Memory B cell (primary cell): ENCODE results near the gene ZBTB1.

Source experiments
- ATAC-seq: fragments of 150-1000 bp; cut with Tn5 transposase; 2 replicates; pipeline ENCODE4 v1.10.0; 2021; ENCODE audit warnings: low read depth, mild to moderate bottlenecking, moderate library complexity
- DNase-seq, 2 donors: peaks; one replicate each; pipeline ENCODE4 v3.0.0; 2022; ENCODE audit warnings: low spot score in 2 of 2
- H3K27ac Mint-ChIP-seq: one replicate; pipeline ENCODE4 v1.8.0; 2022; ENCODE audit warnings: mild to moderate bottlenecking, moderate library complexity, mixed read lengths
- H3K27me3 Mint-ChIP-seq: one replicate; pipeline ENCODE4 v1.8.0; 2022; ENCODE audit warnings: mixed read lengths
- H3K36me3 Mint-ChIP-seq: one replicate; pipeline ENCODE4 v1.8.0; 2022; ENCODE audit warnings: mild to moderate bottlenecking, mixed read lengths
- H3K4me1 Mint-ChIP-seq: one replicate; pipeline ENCODE4 v1.8.0; 2022; ENCODE audit warnings: mixed read lengths
- H3K4me3 Mint-ChIP-seq: one replicate; pipeline ENCODE4 v1.8.0; 2022; ENCODE audit warnings: mild to moderate bottlenecking, moderate library complexity, mixed read lengths
- H3K9me3 Mint-ChIP-seq: one replicate; pipeline ENCODE4 v1.8.0; 2022; ENCODE audit warnings: mixed read lengths

ZBTB1 gene

DNA sequence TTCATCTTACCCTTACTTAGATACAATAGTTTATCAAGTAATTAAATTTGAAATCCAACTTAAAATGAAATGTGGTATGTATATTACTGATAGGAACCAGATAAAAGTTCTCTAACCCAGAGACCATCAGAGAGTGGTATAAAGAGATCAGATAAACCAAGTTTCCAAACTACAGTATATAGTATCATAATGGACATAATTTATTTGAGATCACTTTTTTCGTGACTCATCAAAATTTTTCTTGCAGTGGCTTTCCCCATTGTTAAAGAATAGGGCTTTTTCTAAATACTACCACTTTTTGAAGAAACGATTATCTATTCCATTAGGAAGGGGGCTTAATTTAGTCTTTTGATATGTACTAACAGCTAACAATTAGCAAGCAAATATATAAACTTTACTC is 20.8 kb downstream of the ZBTB1 start:
- H3K9me3 Mint-ChIP-seq = no peaks in the 10 kb centered on the region
- DNase-seq (no peak), ATAC-seq (no peak)
- H3K4me3 Mint-ChIP-seq = no peak overlapping the region
- H3K27ac Mint-ChIP-seq = no peak overlapping the region
- H3K27me3 Mint-ChIP-seq = no peaks in the 10 kb centered on the region
- H3K36me3 Mint-ChIP-seq = peaks cover 7% of the 10 kb centered on the region
- peaks cover 2% of the 10 kb centered on the region for H3K4me1 Mint-ChIP-seq

DNA sequence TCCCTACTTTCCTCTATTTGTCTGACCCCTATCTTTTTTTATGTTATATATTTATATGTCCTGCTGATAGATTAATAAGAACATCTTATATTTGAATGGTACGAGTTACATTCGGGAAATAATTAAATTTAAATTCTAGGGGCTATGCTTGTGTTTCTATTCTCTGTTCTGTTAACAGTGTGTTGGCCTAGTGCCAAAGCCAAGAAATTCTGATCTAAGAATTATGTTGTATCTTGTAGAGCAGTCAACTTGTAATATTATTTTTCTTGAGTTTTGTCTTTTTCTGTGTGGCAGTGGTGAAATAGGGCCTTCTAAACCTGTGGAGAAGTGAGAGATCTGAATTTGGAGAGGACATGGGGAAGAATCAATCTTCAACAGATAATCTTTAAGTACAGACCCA is 27.0 kb downstream of the ZBTB1 start:
- no peak overlapping the region for H3K27ac Mint-ChIP-seq
- no peak for ATAC-seq
- DNase-seq = no peak
- peaks cover 5% of the 10 kb centered on the region for H3K36me3 Mint-ChIP-seq
- no peak overlapping the region for H3K4me3 Mint-ChIP-seq
- H3K4me1 Mint-ChIP-seq = peaks cover 2% of the 10 kb centered on the region
- no peaks in the 10 kb centered on the region for H3K27me3 Mint-ChIP-seq
- no peaks in the 10 kb centered on the region for H3K9me3 Mint-ChIP-seq

GRCh38 chr14:64536488-64537245 is 32.1 kb downstream of the ZBTB1 start:
- ATAC-seq = no peak
- no peak for DNase-seq
- no peak overlapping the region for H3K27ac Mint-ChIP-seq
- peaks cover 1% of the 10 kb centered on the region for H3K9me3 Mint-ChIP-seq
- H3K4me1 Mint-ChIP-seq = peaks cover 10% of the 10 kb centered on the region
- no peaks in the 10 kb centered on the region for H3K27me3 Mint-ChIP-seq
- H3K36me3 Mint-ChIP-seq = peaks cover 4% of the 10 kb centered on the region
- no peak overlapping the region for H3K4me3 Mint-ChIP-seq

DNA sequence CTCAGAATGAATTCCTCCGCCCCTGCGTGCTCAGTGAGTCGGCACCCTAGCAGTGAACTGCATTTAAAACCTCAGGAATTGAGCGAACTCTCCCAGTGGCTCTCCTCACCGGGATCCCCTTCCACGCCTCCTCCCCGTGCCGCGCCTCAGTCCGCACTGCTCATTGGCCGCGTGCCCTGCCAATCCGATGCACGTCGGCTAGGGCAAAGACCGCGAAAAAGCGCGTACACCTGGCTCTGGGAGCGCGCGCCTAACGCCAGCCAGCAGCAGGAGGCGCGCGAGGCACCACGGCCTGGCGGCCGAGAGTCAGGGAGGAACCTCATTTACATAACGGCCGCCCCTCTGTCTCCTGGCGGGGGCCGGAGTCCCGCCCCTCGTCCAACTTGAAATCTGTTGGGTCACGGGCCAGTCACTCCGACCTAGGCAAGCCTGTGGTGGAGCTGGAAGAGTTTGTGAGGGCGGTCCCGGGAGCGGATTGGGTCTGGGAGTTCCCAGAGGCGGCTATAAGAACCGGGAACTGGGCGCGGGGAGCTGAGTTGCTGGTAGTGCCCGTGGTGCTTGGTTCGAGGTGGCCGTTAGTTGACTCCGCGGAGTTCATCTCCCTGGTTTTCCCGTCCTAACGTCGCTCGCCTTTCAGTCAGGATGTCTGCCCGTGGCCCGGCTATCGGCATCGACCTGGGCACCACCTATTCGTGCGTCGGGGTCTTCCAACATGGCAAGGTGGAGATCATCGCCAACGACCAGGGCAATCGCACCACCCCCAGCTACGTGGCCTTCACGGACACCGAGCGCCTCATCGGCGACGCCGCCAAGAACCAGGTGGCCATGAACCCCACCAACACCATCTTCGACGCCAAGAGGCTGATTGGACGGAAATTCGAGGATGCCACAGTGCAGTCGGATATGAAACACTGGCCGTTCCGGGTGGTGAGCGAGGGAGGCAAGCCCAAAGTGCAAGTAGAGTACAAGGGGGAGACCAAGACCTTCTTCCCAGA is 35.9 kb downstream of the ZBTB1 start, which contains the start of gene HSPA2:
TSS of gene HSPA2 (plus strand) at position 534 of the 995 bp plus-strand sequence. CDS start at position 643, 109 bp downstream.
- H3K4me3 Mint-ChIP-seq = peak within 1 kb of the TSS; percentile 97
- peaks cover 1% of the 10 kb centered on the region for H3K9me3 Mint-ChIP-seq
- H3K36me3 Mint-ChIP-seq = peaks cover 4% of the 10 kb centered on the region
- DNase-seq (peak; percentile 91 to 92), ATAC-seq (peak; percentile 87)
- H3K27ac Mint-ChIP-seq = peak within 1 kb of the TSS; percentile 92
- peaks cover 14% of the 10 kb centered on the region for H3K4me1 Mint-ChIP-seq
- no peaks in the 10 kb centered on the region for H3K27me3 Mint-ChIP-seq

DNA sequence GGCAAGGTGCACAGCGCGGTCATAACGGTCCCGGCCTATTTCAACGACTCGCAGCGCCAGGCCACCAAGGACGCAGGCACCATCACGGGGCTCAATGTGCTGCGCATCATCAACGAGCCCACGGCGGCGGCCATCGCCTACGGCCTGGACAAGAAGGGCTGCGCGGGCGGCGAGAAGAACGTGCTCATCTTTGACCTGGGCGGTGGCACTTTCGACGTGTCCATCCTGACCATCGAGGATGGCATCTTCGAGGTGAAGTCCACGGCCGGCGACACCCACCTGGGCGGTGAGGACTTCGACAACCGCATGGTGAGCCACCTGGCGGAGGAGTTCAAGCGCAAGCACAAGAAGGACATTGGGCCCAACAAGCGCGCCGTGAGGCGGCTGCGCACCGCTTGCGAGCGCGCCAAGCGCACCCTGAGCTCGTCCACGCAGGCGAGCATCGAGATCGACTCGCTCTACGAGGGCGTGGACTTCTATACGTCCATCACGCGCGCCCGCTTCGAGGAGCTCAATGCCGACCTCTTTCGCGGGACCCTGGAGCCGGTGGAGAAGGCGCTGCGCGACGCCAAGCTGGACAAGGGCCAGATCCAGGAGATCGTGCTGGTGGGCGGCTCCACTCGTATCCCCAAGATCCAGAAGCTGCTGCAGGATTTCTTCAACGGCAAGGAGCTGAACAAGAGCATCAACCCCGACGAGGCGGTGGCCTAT is 36.8 kb downstream of the ZBTB1 start:
- Mint-ChIP-seq H3K36me3 (peaks cover 4% of the 10 kb centered on the region), H3K27me3 (no peaks in the 10 kb centered on the region), H3K4me1 (peaks cover 14% of the 10 kb centered on the region), H3K27ac (peak overlapping the region; percentile 92), H3K4me3 (peak overlapping the region; percentile 97), H3K9me3 (peaks cover 1% of the 10 kb centered on the region)
- DNase-seq (peak in 1 of 2 donors; percentile 19), ATAC-seq (no peak)

DNA sequence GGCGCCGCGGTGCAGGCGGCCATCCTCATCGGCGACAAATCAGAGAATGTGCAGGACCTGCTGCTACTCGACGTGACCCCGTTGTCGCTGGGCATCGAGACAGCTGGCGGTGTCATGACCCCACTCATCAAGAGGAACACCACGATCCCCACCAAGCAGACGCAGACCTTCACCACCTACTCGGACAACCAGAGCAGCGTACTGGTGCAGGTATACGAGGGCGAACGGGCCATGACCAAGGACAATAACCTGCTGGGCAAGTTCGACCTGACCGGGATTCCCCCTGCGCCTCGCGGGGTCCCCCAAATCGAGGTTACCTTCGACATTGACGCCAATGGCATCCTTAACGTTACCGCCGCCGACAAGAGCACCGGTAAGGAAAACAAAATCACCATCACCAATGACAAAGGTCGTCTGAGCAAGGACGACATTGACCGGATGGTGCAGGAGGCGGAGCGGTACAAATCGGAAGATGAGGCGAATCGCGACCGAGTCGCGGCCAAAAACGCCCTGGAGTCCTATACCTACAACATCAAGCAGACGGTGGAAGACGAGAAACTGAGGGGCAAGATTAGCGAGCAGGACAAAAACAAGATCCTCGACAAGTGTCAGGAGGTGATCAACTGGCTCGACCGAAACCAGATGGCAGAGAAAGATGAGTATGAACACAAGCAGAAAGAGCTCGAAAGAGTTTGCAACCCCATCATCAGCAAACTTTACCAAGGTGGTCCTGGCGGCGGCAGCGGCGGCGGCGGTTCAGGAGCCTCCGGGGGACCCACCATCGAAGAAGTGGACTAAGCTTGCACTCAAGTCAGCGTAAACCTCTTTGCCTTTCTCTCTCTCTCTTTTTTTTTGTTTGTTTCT is 37.6 kb downstream of the ZBTB1 start:
- H3K27me3 Mint-ChIP-seq = no peaks in the 10 kb centered on the region
- ATAC-seq (no peak), DNase-seq (peak; percentile 8 to 17)
- peaks cover 14% of the 10 kb centered on the region for H3K4me1 Mint-ChIP-seq
- peaks cover 1% of the 10 kb centered on the region for H3K9me3 Mint-ChIP-seq
- peak overlapping the region; percentile 78 for H3K4me3 Mint-ChIP-seq
- H3K27ac Mint-ChIP-seq = no peak overlapping the region
- peaks cover 4% of the 10 kb centered on the region for H3K36me3 Mint-ChIP-seq

DNA sequence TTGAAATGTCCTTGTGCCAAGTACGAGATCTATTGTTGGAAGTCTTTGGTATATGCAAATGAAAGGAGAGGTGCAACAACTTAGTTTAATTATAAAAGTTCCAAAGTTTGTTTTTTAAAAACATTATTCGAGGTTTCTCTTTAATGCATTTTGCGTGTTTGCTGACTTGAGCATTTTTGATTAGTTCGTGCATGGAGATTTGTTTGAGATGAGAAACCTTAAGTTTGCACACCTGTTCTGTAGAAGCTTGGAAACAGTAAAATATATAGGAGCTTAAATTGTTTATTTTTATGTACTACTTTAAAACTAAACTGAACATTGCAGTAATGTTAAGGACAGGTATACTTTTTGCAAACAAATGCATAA is 38.2 kb downstream of the ZBTB1 start:
- H3K27ac Mint-ChIP-seq = no peak overlapping the region
- H3K4me1 Mint-ChIP-seq = peaks cover 14% of the 10 kb centered on the region
- peaks cover 1% of the 10 kb centered on the region for H3K9me3 Mint-ChIP-seq
- peak overlapping the region; percentile 78 for H3K4me3 Mint-ChIP-seq
- ATAC-seq (no peak), DNase-seq (no peak)
- peaks cover 4% of the 10 kb centered on the region for H3K36me3 Mint-ChIP-seq
- H3K27me3 Mint-ChIP-seq = no peaks in the 10 kb centered on the region

- Mint-ChIP-seq H3K36me3 (peaks cover 4% of the 10 kb centered on the region), H3K4me1 (peaks cover 13% of the 10 kb centered on the region)
Observed at GRCh38 chr14:64544607-64545312, 40.2 kb downstream of the ZBTB1 start.

GRCh38 chr14:64549016-64549415 is 44.4 kb downstream of the ZBTB1 start:
- Mint-ChIP-seq H3K27ac (no peak overlapping the region), H3K4me1 (peaks cover 8% of the 10 kb centered on the region), H3K9me3 (no peaks in the 10 kb centered on the region), H3K4me3 (peak overlapping the region; percentile 64), H3K27me3 (peaks cover 8% of the 10 kb centered on the region), H3K36me3 (no peaks in the 10 kb centered on the region)
- DNase-seq (no peak), ATAC-seq (no peak)

More at GRCh38 chr14:64544607-64545312, 40.2 kb downstream of the ZBTB1 start:
- peaks cover 2% of the 10 kb centered on the region for H3K27me3 Mint-ChIP-seq
- ATAC-seq (no peak), DNase-seq (no peak)
- H3K27ac Mint-ChIP-seq = no peak overlapping the region
- no peak overlapping the region for H3K4me3 Mint-ChIP-seq
- H3K9me3 Mint-ChIP-seq = peaks cover 1% of the 10 kb centered on the region

DNA sequence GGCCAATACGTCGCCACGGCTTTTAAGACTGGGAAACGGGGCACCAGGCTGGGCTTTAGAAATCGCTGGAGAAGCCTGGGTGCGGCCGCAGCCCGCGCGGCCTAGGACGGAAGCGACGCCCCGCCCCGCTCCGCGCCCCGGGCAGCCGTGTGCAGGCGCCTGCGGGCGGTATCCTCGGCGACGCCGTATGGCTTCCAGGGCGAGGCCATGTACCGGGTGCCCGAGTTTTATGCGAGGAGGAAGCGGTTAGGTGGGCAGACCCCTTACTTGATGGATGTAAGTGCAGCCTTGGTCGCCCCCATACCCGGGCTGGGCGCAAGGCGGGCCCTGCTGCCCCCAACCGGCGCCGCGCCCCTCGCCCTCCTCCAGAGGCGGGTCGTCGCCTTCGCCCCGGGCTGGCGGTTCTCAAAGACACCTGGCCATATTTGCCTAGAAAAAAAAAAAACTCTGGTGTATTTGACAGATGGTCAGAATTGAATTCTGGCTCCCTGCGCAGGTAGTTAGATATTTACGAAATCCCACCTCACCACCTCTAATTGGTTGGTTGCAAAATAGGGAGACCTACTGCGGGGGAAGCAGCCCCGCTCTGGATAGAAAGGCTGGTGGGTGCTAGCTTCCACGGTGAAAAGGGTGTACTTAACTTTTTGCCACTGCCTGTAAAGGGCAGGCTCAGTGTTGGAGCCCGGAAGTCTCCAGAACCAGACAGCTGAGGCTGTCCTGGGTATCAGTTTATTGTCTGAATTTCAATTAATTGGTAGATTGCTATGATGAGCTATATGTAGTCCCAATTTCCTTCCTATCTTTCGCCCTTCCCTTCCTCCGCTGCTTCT is 45.4 kb downstream of the ZBTB1 start, which contains the start of gene PPP1R36:
TSS of gene PPP1R36 (plus strand) at position 171 of the 830 bp plus-strand sequence. CDS start at position 208, 37 bp downstream.
- H3K4me1 Mint-ChIP-seq = peaks cover 8% of the 10 kb centered on the region
- no peaks in the 10 kb centered on the region for H3K36me3 Mint-ChIP-seq

GRCh38 chr14:64550621-64551333 is 46.2 kb downstream of the ZBTB1 start:
- H3K4me3 Mint-ChIP-seq = peak overlapping the region; percentile 67

More for the DNA sequence above, 45.4 kb downstream of the ZBTB1 start, which contains the start of gene PPP1R36:
- H3K27me3 Mint-ChIP-seq = peaks cover 12% of the 10 kb centered on the region
- DNase-seq = peak; percentile 13 to 36
- H3K9me3 Mint-ChIP-seq = no peaks in the 10 kb centered on the region
- ATAC-seq = peak; percentile 95
- H3K27ac Mint-ChIP-seq = no peak within 1 kb of the TSS
- H3K4me3 Mint-ChIP-seq = peak within 1 kb of the TSS; percentile 67

More at GRCh38 chr14:64550621-64551333, 46.2 kb downstream of the ZBTB1 start:
- H3K9me3 Mint-ChIP-seq = no peaks in the 10 kb centered on the region
- no peaks in the 10 kb centered on the region for H3K36me3 Mint-ChIP-seq
- ATAC-seq (no peak), DNase-seq (no peak)
- H3K27ac Mint-ChIP-seq = no peak overlapping the region
- H3K27me3 Mint-ChIP-seq = peaks cover 12% of the 10 kb centered on the region
- peaks cover 8% of the 10 kb centered on the region for H3K4me1 Mint-ChIP-seq
